Naive thymus-derived CD4-positive, alpha-beta T cell (primary cell): Measurements from ENCODE around the gene ARGLU1. TPM values are rescaled to one million over a fixed set of nuclear protein-coding genes. Genes with fewer than 3 reads are reported as not detected.

ENCODE experiments used
- ATAC-seq: fragments of 150-1000 bp; cut with Tn5 transposase; 2 replicates; pipeline ENCODE4 v1.10.0; 2021; ENCODE audit warnings: mild to moderate bottlenecking, moderate library complexity
- CTCF ChIA-PET: fragments of 350-600 bp; sonication (Branson Sonifier 250); formaldehyde crosslinking; loops from one replicate; lab custom pipeline; 2021; ENCODE audit warnings: antibody characterized with exemption; lab: Charles Lee
- POLR2A ChIA-PET: fragments of 350-600 bp; sonication (Branson Sonifier 250); formaldehyde crosslinking; loops from one replicate; lab custom pipeline; 2021; ENCODE audit warnings: antibody characterized with exemption, inconsistent platforms; lab: Charles Lee
- DNase-seq, 9 donors: peaks; one replicate each; pipeline versions ENCODE4 v3.0.0 to v3.0.0-alpha.2; 2020 to 2022; ENCODE audit warnings: mixed read lengths in 1 of 9
- H3K27ac ChIP-seq: one replicate; pipeline ENCODE4 v1.7.0; 2013; ENCODE audit warnings: mild to moderate bottlenecking, low read depth, low read length, moderate library complexity
- H3K27me3 ChIP-seq, 2 donors: one replicate each; pipeline ENCODE4 v1.7.0; 2013; ENCODE audit warnings: low read length in 2 of 2, mild to moderate bottlenecking in 2 of 2, moderate library complexity in 2 of 2; ENCODE audit not compliant: control insufficient read depth in 2 of 2, insufficient read depth in 2 of 2
- H3K36me3 ChIP-seq, 3 experiments: 1 replicate in 2 of 3; 2 replicates in 1 of 3; pipeline ENCODE4 v1.7.0; 2013; ENCODE audit warnings: low read length in 3 of 3, mild to moderate bottlenecking in 3 of 3, moderate library complexity in 1 of 3; ENCODE audit not compliant: insufficient read depth in 3 of 3, control insufficient read depth in 2 of 3
- H3K4me1 ChIP-seq, 2 donors: one replicate each; pipeline ENCODE4 v1.7.0; 2013; ENCODE audit warnings: low read length in 2 of 2, mild to moderate bottlenecking in 2 of 2, moderate library complexity in 1 of 2; ENCODE audit not compliant: control insufficient read depth in 2 of 2, insufficient read depth in 2 of 2
- H3K4me3 ChIP-seq: 2 replicates; pipeline ENCODE4 v1.7.0; 2013; ENCODE audit warnings: mild to moderate bottlenecking, low read length
- H3K9me3 ChIP-seq, 3 experiments: 1 replicate in 2 of 3; 2 replicates in 1 of 3; pipeline ENCODE4 v1.7.0; 2013; ENCODE audit warnings: low read length in 3 of 3; ENCODE audit not compliant: control insufficient read depth in 2 of 3
- H3K27ac Mint-ChIP-seq, 9 donors: one replicate each; pipeline ENCODE4 v1.8.0; 2020 to 2022; ENCODE audit warnings: mixed read lengths in 9 of 9, mild to moderate bottlenecking in 8 of 9, moderate library complexity in 5 of 9, inconsistent platforms in 2 of 9
- H3K27me3 Mint-ChIP-seq, 5 donors: one replicate each; pipeline ENCODE4 v1.8.0; 2021 to 2022; ENCODE audit warnings: mixed read lengths in 5 of 5, mild to moderate bottlenecking in 1 of 5
- H3K36me3 Mint-ChIP-seq, 5 donors: one replicate each; pipeline ENCODE4 v1.8.0; 2020 to 2022; ENCODE audit warnings: mixed read lengths in 5 of 5, mild to moderate bottlenecking in 3 of 5, inconsistent platforms in 1 of 5
- H3K4me1 Mint-ChIP-seq, 7 donors: one replicate each; pipeline ENCODE4 v1.8.0; 2020 to 2022; ENCODE audit warnings: mixed read lengths in 7 of 7, mild to moderate bottlenecking in 3 of 7, inconsistent platforms in 1 of 7
- H3K4me3 Mint-ChIP-seq, 10 donors: one replicate each; pipeline ENCODE4 v1.8.0; 2020 to 2022; ENCODE audit warnings: mild to moderate bottlenecking in 10 of 10, mixed read lengths in 10 of 10, moderate library complexity in 6 of 10, inconsistent platforms in 2 of 10
- H3K9me3 Mint-ChIP-seq, 11 donors: one replicate each; pipeline ENCODE4 v1.8.0; 2020 to 2022; ENCODE audit warnings: mixed read lengths in 11 of 11, mild to moderate bottlenecking in 4 of 11, inconsistent platforms in 1 of 11, moderate library complexity in 1 of 11
- intact Hi-C, 2 donors: fragments of 100-400 bp; cut with micrococcal nuclease; formaldehyde crosslinking; loops; one replicate each; pipeline ENCODE4 v1.15.1; 2023
- polyA plus RNA-seq, 2 donors: library from polyadenylated mRNA; unstranded; fragments of 300-500 nt; fragmentation: Illumina TruSeq; gene quantifications; one replicate each; pipeline ENCODE4 v1.2.3, GENCODE V29; 2021
- total RNA-seq, 6 experiments: library from RNA in 5 of 6; stranded (reverse) in 5 of 6; gene quantifications; 1 replicate in 5 of 6; 2 replicates in 1 of 6; pipeline ENCODE4 v1.2.3 and lab custom pipeline; 2021 to 2026

The ARGLU1 gene
- total and polyA plus RNA-seq, 7 experiments from 2014 or later, result 36.1 to 291 (median 144) TPM

- Mint-ChIP-seq H3K9me3 (no peaks in the 10 kb centered on the region), H3K36me3 (peaks cover 0 to 15% (median 0%) of the 10 kb centered on the region in 5 donors), H3K4me3 (no peak overlapping the region), H3K4me1 (peaks cover 0 to under 1% (median 0%) of the 10 kb centered on the region in 7 donors), H3K27ac (no peak overlapping the region), H3K27me3 (no peaks in the 10 kb centered on the region)
- Histone ChIP-seq H3K4me3 (no peak overlapping the region), H3K27ac (no peak overlapping the region), H3K9me3 (no peaks in the 10 kb centered on the region), H3K27me3 (no peaks in the 10 kb centered on the region), H3K36me3 (peaks cover 0 to 10% (median 4%) of the 10 kb centered on the region in 3 experiments), H3K4me1 (no peaks in the 10 kb centered on the region)
- DNase-seq, result no peak
- intact Hi-C loops, result no loop called here
- POLR2A ChIA-PET, result no interaction called here
- CTCF ChIA-PET, result no interaction called here
- ATAC-seq, result no peak
These were observed 26.1 kb downstream of the ARGLU1 start for GRCh38 chr13:106541826-106542225.

GRCh38 chr13:106540613-106541012 is 27.3 kb downstream of the ARGLU1 start:
- Mint-ChIP-seq H3K36me3 (peaks cover 0 to 15% (median 0%) of the 10 kb centered on the region in 5 donors), H3K27me3 (peaks cover 0 to 4% (median 0%) of the 10 kb centered on the region in 5 donors), H3K4me1 (peaks cover 3 to 5% (median 4%) of the 10 kb centered on the region in 7 donors), H3K9me3 (no peaks in the 10 kb centered on the region), H3K4me3 (no peak overlapping the region), H3K27ac (no peak overlapping the region)
- ChIA-PET POLR2A (interaction anchor here (0.6 to 1.0 kb wide), 2 partner anchors 27 to 29 kb away, joined by 3 to 4 read pairs; partner anchors contain the start of gene ARGLU1), CTCF (interaction anchor here (0.7 kb wide), 1 partner anchor 949 kb away, joined by 4 read pairs; no protein-coding TSS in a partner anchor)
- Histone ChIP-seq H3K36me3 (peaks cover 0 to 8% (median 4%) of the 10 kb centered on the region in 3 experiments), H3K9me3 (no peaks in the 10 kb centered on the region), H3K27me3 (no peaks in the 10 kb centered on the region), H3K4me1 (no peaks in the 10 kb centered on the region), H3K27ac (no peak overlapping the region), H3K4me3 (no peak overlapping the region)
- DNase-seq (no peak), ATAC-seq (no peak)
- intact Hi-C loops, result no loop called here

DNA sequence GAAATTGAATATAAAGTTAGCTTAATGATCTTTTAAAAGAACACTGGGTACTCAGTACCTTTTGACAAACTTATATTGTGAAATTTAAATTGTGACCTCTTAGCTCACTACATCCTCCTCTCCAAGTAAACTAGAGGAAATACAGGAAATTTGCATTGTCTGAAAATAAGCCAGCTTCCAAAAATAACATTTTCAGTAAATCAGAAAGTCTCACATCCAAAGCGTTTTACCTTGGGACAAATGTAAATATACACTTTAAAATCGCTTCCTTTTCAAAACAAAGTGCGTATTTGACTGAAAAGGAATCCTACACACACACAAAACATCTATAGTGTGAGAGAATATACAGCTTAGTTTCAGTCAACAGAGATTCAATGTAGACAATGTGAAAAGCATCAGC is 30.4 kb downstream of the ARGLU1 start:
- peaks cover 13 to 22% (median 14%) of the 10 kb centered on the region in 5 donors for H3K27me3 Mint-ChIP-seq
- Histone ChIP-seq H3K4me1 (peaks cover 5 to 19% of the 10 kb centered on the region in 2 donors), H3K4me3 (no peak overlapping the region), H3K9me3 (no peaks in the 10 kb centered on the region), H3K27me3 (no peaks in the 10 kb centered on the region), H3K36me3 (no peaks in the 10 kb centered on the region), H3K27ac (no peak overlapping the region)
- DNase-seq (no peak), ATAC-seq (no peak)
- peaks cover 0 to 10% (median 0%) of the 10 kb centered on the region in 5 donors for H3K36me3 Mint-ChIP-seq
- intact Hi-C loops, result loop anchor here (2.0 to 10.0 kb wide), 7 partner anchors 83 to 1765 kb away; partner anchors contain the start of genes ABHD13 (in 1 of the 2) and LIG4 (in 1 of the 2)
- no peaks in the 10 kb centered on the region for H3K9me3 Mint-ChIP-seq
- peak overlapping the region in 2 of 10 donors; percentile 7 to 47 for H3K4me3 Mint-ChIP-seq
- CTCF ChIA-PET, result interaction anchor here (1.3 to 1.9 kb wide), 5 partner anchors 10 to 1127 kb away, joined by 5 to 9 read pairs (median 6); partner anchors contain the start of gene ARGLU1
- POLR2A ChIA-PET, result interaction anchor here (3.0 kb wide), 1 partner anchor 29 kb away, joined by 17 read pairs; the partner anchor contains the start of gene ARGLU1
- no peak overlapping the region for H3K27ac Mint-ChIP-seq
- H3K4me1 Mint-ChIP-seq, result peaks cover 10 to 21% (median 19%) of the 10 kb centered on the region in 7 donors

DNA sequence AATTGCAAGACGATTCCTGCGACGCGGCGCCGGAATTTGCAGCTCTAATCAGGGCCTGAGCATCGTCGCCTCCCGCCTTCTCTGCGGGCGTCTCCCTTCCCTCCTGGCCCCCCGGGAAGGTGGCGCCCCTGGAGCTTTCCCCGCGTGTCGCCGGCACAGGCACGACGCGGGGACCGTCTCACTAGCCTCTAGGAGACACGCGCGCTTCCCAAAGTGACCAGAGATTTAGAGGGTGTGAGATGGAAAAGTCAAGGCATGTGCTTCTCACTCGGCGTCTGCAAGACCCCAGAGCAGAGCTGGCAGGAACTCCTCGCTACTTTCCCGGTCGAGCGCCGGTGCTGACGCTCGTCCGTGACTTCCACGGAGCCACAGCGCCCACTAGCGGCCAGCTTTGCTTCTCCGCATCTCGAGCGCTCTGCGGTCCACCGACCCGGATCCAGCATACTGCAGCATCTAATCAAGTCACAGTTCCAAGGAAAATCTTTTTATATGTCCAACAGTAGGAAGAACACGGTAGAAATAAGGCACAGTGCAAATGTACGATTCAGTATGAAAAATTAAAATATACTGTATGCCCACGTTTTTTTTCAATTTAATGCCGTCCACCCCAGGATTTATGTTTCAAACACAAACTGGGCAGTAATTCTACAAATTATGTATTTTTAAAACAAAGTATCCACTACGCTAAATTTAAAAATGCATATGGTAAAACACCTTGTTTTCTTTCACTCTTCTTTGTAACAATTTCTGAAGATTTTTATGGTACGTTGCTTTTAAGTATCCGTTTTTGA is 31.5 kb downstream of the ARGLU1 start:
- H3K4me1 Mint-ChIP-seq, result peaks cover 10 to 24% (median 19%) of the 10 kb centered on the region in 7 donors
- peak overlapping the region; percentile 87 to 98 (median 95) for H3K4me3 Mint-ChIP-seq
- H3K36me3 ChIP-seq, result no peaks in the 10 kb centered on the region
- H3K4me3 ChIP-seq, result peak overlapping the region; percentile 78
- peaks cover 0 to 6% (median 0%) of the 10 kb centered on the region in 5 donors for H3K36me3 Mint-ChIP-seq
- intact Hi-C loops, result loop anchor here (1.0 to 10.0 kb wide), 9 partner anchors 32 to 1764 kb away; partner anchors contain the start of genes ABHD13 (in 1 of the 2), ARGLU1 (in 1 of the 2) and LIG4 (in 1 of the 2)
- peak overlapping the region in 7 of 9 donors; percentile 52 to 86 (median 77) for H3K27ac Mint-ChIP-seq
- no peaks in the 10 kb centered on the region for H3K9me3 ChIP-seq
- H3K27me3 ChIP-seq, result no peaks in the 10 kb centered on the region
- ChIA-PET POLR2A (interaction anchor here (3.0 kb wide), 1 partner anchor 30 kb away, joined by 17 read pairs; the partner anchor contains the start of gene ARGLU1), CTCF (interaction anchor here (0.6 to 1.9 kb wide), 12 partner anchors 9 to 1965 kb away, joined by 3 to 9 read pairs (median 5); partner anchors contain the start of gene ARGLU1)
- H3K27ac ChIP-seq, result peak overlapping the region; percentile 12
- DNase-seq (peak; percentile 63 to 90 (median 83)), ATAC-seq (peak; percentile 66)
- peaks cover 5 to 19% of the 10 kb centered on the region in 2 donors for H3K4me1 ChIP-seq
- no peaks in the 10 kb centered on the region for H3K9me3 Mint-ChIP-seq
- H3K27me3 Mint-ChIP-seq, result peaks cover 20 to 33% (median 24%) of the 10 kb centered on the region in 5 donors

DNA sequence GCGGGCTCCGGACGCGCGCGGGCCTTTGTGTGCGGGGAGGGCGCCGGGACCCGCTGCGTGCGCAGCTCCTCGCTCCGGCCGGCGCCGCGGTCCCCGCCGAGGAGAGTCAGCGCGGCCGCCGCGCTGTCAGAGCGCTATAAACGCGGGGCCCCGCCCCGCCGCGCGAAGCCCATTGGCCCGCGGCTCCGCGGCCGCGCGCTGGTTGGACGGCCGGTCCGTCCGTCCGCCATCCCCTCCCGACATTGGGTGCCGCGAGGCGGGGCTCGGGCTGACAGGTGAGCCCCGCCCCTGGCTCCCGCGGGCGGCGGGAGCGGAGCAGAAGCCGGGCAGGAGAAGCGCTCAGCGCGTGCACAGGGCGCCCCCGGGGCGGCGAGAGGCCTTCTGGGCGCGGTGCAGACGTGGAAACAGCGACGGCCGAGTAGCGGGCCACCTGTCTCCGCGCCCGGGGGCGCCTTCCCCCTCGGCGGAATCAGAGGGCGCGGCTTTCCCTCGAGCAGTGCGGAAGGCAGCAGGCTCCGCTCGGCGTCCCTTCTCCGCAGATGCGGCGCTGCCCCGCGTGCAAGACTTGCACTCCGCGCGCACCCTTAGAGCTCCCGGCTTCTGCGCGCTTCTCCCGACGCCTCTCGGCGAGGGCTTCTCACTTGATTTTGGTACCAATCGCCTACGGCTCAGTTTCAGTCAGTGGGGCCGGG is 32.2 kb downstream of the ARGLU1 start, which contains the start of gene EFNB2:
Gene EFNB2 (minus strand): TSS at position 111 of the 692 bp plus-strand sequence. CDS start 698 bp downstream, outside the sequence.
- H3K27ac Mint-ChIP-seq, result peak within 1 kb of the TSS in 7 of 9 donors; percentile 52 to 86 (median 77)
- H3K9me3 Mint-ChIP-seq, result no peaks in the 10 kb centered on the region
- H3K4me1 ChIP-seq, result peaks cover 5 to 19% of the 10 kb centered on the region in 2 donors
- H3K4me3 ChIP-seq, result peak within 1 kb of the TSS; percentile 78
- CTCF ChIA-PET, result interaction anchor here (0.8 to 1.9 kb wide), 8 partner anchors 10 to 1396 kb away, joined by 3 to 9 read pairs (median 4); partner anchors contain the start of gene ARGLU1
- no peaks in the 10 kb centered on the region for H3K36me3 ChIP-seq
- intact Hi-C loops, result loop anchor here (1.0 to 10.0 kb wide), 10 partner anchors 33 to 1763 kb away; partner anchors contain the start of genes ARGLU1 (in 2 of the 2), ABHD13 (in 1 of the 2) and LIG4 (in 1 of the 2)
- POLR2A ChIA-PET, result interaction anchor here (0.6 to 3.0 kb wide), 2 partner anchors 31 to 1389 kb away, joined by 3 to 17 read pairs; partner anchors contain the start of gene ARGLU1
- H3K36me3 Mint-ChIP-seq, result peaks cover 0 to 5% (median 0%) of the 10 kb centered on the region in 5 donors
- peak; percentile 95 for ATAC-seq
- DNase-seq, result peak; percentile 79 to 91 (median 86)
- H3K27me3 Mint-ChIP-seq, result peaks cover 24 to 40% (median 29%) of the 10 kb centered on the region in 5 donors
- H3K27ac ChIP-seq, result peak within 1 kb of the TSS; percentile 12
- H3K9me3 ChIP-seq, result no peaks in the 10 kb centered on the region
- peak within 1 kb of the TSS; percentile 87 to 98 (median 95) for H3K4me3 Mint-ChIP-seq
- peaks cover 10 to 24% (median 19%) of the 10 kb centered on the region in 7 donors for H3K4me1 Mint-ChIP-seq
- no peaks in the 10 kb centered on the region for H3K27me3 ChIP-seq
